Esophagus muscularis mucosa (tissue), 4 donors: Measurements from ENCODE around the gene HLCS.

Experiments
- EP300 ChIP-seq: sonication (generic); formaldehyde crosslinking; IDR thresholded peaks from one replicate; pipeline ENCODE4 v1.6.1; 2017; ENCODE audit warnings: antibody characterized with exemption
- POLR2A ChIP-seq: fragments of 450-650 bp; IDR thresholded peaks from one replicate; pipeline ENCODE4 v1.6.1; 2017; ENCODE audit warnings: antibody characterized with exemption, moderate library complexity, mild to moderate bottlenecking, low read depth
- POLR2AphosphoS5 ChIP-seq, 2 donors: sonication (generic); formaldehyde crosslinking; IDR thresholded peaks; one replicate each; pipeline ENCODE4 v1.6.1; 2017; ENCODE audit warnings: antibody characterized with exemption in 2 of 2
- TF ChIP-seq, protein P1 (sequence below), 3 experiments: fragments of 200-600 bp in 2 of 3; fragments of 450-650 bp in 1 of 3; sonication (generic) in 2 of 3; IDR thresholded peaks; one replicate each; pipeline ENCODE4 v1.5.1; 2017 to 2019; ENCODE audit warnings: antibody characterized with exemption in 3 of 3, mild to moderate bottlenecking in 2 of 3, moderate library complexity in 1 of 3

GRCh38 chr21:36987845-36988244, 21.4 kb upstream of the HLCS start:
- TF ChIP-seq, protein P1, sequence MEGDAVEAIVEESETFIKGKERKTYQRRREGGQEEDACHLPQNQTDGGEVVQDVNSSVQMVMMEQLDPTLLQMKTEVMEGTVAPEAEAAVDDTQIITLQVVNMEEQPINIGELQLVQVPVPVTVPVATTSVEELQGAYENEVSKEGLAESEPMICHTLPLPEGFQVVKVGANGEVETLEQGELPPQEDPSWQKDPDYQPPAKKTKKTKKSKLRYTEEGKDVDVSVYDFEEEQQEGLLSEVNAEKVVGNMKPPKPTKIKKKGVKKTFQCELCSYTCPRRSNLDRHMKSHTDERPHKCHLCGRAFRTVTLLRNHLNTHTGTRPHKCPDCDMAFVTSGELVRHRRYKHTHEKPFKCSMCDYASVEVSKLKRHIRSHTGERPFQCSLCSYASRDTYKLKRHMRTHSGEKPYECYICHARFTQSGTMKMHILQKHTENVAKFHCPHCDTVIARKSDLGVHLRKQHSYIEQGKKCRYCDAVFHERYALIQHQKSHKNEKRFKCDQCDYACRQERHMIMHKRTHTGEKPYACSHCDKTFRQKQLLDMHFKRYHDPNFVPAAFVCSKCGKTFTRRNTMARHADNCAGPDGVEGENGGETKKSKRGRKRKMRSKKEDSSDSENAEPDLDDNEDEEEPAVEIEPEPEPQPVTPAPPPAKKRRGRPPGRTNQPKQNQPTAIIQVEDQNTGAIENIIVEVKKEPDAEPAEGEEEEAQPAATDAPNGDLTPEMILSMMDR (IDR thresholded peaks at IDR 0.05) = no peak
- TF ChIP-seq POLR2AphosphoS5 (IDR thresholded peaks at IDR 0.05) (no peak), EP300 (no peak), POLR2A (no peak)
